Glomerular visceral epithelial cell (primary cell): ENCODE measurements around the gene DHRS13.
"Not testable (repeated sequence)": the region's sequence is repeated elsewhere in the genome, so short reads cannot be mapped to it uniquely, and the experiment has no call there.

ENCODE experiments used
- DNase-seq: peaks from one replicate; pipeline ENCODE4 v3.0.0-alpha.2; 2016; ENCODE audit errors: extremely low spot score

Gene DHRS13

DNA sequence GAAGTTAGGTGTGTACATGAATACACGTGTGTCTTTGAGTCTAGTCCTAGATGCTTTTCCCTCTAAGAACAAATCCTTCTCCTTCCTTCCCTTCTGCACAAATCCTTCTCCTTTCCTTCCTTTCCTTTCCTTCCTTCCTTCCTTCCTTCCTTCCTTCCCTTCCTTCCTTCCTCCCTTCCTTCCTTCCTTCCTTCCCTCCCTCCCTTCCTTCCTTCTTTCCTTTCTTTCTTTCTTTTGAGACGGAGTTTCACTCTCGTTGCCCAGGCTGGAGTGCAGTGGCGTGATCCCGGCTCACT lies 615 bp upstream of the DHRS13 start:
- DNase-seq: not testable (repeated sequence)

DNA sequence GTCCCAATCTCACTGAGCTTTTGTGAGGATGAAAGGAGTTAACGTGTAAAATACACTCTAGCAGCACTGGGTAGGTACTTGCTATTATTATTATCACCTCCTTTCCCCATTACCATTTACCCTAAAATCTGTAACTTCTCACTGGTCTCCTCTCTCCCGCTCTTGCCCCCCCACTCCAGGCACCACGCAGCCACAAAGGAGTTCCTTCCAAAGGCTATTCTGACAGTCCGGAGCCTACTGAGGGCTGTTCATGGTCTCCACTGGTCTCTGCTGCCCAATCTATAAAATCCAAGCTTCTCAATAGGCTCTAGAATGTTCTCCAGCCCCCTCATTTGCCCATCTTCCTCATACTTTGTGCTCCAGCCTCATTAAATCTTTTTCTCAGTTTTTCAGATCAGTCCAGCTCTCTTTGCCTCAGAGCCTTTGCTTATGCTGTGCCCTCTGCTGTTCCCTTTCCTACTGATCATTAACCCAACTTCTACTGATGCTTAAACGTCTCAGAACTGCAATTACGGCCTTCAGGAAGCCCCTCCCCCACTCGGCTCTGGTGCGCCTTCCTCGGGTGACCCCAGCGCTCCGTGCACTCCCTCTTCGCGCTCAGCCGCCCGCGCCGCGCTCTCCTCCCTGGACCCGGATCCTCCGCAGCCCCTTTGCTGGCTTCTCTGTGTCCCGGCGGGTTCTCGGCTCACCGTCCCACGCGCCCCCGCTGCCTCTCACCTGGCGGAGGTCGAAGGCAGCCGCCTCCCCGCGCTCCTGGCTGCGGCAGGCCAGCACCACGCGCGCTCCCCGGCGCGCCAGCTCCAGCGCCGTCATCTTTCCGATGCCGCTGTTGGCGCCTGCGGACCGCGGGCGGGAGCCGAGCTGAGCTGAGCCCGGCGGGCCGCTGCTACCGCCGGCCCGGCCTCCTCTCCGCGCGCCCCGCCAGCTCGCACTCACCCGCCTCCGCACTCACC lies 737 bp downstream of the DHRS13 start:
- DNase-seq: peak; percentile 53

DNA sequence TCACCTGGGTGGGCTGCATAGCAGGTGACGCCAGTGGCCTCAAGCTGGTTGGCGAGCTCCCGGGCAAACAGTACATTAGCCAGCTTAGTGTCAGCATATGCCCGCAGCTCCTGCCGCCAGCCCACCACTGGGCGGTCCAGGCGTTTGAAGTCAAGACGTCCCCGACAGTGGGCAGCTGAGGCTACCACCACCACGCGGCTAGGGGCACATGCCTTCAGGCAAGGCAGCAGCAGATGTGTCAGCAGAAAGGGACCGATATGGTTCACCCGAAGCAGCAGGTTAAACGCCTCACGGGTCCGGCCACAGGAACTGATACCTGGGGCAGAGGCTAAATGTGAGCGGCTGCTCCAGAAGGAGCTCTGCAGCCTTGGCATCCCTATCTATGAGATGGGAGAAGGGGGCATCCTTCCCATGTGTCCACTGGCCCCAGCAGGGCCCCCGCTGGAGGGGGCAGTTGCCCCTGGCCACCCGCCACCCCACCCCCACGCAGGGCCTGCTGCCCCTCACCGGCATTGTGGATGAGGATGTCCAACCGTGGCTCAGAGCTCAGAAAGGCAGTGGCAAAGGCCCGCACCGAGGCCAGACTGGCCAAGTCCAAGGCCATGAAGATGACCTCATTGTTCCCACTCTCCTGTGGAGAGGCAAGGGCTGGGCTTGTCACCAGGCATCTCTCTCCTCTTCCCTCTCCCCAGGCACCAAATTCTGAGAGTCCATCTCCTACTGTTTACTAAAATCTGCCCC lies 1.7 kb downstream of the DHRS13 start:
- DNase-seq: no peak

DNA sequence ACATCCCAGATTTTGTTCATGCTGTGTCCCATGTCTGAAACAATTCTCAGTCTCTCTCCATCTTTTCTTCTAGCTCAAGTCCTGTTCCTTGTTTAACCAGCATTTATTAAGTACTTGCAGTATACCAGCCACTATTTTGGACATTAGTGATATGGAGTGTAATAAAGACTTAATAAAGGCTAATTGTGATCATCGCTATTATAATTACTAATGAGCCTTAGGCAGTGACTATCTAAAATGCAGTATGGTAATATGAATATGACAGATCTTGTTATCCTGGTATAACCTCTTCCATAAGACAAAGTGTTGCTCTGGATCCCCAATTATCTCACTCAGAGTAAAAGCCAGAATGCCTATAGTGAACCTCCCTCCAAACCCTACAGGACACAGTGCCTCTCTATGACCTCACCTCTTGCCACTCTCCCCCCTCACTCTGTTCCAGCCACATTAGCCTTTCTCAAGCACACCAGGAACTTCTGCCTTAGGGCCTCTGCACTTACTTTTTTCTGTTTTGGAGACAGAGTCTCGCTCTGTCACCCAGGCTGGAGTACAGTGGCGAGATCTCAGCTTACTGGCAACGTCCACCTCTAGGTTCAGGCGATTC lies 3.6 kb downstream of the DHRS13 start:
- DNase-seq: no peak

DNA sequence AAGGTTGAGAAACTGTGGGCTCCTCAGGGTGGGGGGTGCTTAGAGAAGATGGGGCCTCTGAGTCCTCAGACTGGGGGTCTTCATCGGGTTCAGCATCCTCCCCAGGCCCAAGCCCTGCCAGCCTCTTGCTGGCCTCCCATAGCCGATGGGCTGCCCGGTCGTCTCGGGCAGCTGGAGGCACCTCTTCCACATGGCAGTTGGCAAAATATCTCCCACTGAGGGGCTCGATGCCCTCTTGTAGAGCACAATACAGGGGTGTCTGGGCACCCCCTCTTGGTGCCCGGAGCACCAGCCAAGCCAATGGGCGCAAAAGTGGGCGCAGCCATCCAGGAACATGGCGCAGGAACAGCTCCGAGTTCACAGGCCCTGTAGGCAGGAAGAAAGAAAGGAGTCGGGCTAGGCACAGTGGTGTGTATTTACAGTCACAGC lies 4.3 kb downstream of the DHRS13 start:
- no peak for DNase-seq

DNA sequence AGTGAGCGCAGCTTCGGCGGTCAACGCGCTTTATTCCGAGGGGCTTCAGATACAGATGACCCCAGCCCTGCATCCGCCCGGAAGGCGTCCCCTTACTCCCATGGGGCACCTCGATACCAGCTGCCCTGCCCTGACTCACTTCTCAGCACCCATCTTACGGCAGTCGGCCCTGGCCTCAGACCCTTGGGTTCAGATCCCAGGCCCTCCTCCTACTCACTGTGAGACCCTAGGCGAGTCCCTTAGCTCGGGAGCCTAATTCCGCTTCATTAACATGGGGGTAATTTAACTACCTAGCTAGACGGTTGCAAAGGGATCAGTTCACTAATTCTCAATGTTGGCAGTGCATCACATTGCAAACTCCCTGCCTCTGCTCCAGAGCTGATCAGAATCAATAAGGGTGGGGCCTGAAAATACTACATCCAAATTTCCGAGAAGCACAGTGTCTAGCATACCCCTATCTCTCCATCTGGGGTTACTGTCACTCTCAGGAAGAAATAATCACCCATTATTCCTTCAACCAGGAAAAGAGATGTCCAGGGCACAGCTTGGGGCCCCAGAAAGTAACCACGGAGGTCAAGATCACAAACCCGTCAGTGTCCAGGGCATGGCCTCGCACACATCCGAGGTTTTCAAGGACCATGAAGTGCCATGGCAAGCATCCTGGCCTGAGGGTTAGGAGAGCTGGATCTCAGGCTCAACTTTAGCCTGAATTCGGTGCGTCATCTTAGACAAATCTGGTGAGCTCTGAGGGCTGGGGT lies 4.9 kb downstream of the DHRS13 start:
- DNase-seq: no peak

DNA sequence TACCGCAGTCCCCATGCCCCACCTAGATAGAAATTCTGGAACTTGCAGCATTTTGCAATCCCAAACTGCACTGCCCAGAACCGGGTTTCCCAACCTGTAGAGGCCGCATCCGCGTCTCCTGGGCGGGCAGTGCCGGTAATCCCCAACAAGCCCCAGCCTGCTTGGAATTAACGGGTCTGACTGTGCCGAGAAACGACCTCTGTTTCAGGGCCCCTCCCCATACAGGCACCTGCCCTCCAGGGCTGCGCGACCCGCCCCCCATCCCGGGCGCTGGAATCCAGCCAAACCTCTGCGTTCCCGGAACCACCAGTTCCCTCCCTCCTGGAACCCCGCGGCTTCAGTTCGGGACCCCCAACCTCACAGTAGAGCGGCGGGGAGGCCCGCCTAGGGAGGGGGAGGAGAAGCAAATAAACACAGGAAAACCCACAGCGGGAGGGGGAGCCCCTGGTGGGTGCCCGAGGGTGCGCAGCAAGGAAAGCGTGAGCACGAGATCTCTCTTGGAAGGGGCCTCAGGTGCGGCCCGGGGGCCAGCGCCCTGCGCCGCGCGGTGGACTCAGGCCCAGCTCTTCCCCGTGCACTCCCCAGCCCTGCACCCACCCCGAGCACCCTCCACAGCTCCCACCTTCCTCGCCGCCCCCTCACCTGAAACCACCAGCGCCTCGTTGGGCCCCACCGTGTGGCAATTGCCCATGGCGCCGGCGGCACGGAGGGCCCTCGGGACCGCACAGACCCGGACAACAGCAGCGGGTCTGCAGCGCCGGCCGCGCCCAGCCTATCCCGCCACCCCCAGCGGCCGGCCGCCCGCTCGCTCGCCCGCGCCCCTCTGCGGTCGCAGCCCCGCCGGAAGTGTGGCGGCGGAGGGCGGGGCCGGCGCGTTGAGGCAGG lies 5.8 kb downstream of the DHRS13 start, which contains the start of gene FLOT2:
Gene FLOT2, minus strand, starts transcription at position 850 of the 885 bp plus-strand sequence. Its CDS starts 159 bp downstream, at position 691.
- peak; percentile 58 for DNase-seq

DNA sequence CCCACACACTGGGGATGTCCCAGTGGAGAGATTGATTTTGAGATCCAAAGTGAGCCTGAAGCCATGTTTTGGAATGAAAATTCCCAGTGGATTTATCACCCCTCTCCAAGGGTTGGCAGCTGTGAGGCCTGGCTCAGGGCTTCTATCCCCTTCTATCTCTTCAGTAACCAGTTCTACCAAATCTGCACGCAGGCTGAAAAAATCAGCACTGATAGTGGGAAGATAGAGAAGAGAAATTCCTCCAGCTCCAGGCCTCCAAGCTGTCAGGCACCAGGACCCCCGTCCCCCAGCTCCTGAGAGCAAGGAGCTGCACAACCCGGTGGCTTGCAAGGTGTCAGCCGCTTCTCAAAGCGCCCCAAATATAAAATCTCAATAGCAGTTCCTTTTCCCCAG lies 6.4 kb downstream of the DHRS13 start:
- peak; percentile 18 for DNase-seq

DNA sequence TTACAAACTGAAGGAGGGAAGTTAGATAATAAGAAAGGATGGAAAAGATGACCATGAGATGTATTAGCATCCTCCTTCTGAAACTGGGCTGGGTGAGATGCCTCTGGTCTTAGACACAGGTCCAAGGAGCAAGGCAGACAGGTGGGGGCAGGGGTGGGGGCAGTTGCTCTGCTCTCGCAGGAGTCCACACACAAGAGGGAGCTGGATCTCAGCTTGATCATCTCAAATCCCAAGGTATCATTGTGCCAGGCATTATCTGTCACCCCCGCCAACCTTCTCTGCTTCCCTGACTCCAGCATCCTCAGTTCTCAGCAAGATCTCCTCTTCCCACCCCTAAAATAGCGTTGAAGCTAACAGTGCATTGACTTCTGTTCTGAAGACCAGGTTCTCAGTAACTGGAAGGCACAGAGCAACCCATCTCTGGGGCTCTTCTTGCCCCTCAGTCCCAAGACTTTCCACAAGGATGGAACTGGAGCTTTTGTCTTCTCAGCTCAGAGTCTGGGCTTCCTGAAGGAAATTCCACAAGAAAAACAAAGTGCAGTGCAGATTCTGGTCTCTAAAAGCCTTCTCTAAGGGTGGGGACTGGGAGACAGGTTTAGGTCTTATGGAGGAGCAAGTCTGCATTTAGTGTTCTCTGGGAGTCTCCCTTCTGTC lies 7.0 kb downstream of the DHRS13 start:
- no peak for DNase-seq

DNA sequence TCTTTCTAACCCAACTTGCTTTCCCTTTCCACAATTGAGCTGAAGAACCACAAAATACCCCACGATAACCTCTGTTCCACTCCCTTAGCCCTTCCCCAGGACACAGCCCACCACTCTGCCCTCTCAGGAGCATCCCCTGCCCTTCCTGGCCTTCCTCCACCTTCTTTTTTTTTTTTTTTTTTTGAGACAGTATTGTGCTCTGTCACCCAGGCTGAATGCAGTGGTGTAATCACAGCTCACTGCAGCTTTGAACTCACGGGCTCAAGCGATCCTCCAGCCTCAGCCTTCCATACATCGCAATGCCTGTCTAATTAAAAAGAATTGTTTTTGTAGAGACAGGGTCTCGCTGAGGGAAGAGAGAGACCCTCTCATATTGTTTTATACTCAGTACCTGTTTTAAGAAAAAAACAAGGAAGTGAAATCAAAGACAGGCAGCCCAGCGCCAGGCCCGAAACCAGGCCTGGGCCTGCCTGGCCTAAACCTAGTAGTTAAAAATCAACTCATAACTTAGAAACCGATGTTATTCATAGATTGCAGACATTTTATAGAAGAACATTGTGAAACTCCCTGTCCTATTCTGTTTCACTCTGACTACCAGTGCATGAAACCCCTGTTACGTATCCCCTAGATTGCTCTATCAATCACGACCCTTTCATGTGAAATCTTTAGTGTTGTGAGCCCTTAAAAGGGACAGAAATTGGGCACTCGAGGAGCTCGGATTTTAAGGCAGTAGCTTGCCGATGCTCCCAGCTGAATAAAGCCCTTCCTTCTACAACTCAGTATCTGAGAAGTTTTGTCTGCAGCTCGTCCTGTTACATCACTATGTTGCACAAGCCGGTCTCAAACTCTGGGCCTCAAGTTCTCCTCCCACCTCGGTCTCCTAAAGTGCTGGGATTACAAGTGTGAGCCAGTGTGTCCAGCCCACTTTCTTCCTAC lies 9.4 kb downstream of the DHRS13 start:
- DNase-seq: not testable (repeated sequence)

DNA sequence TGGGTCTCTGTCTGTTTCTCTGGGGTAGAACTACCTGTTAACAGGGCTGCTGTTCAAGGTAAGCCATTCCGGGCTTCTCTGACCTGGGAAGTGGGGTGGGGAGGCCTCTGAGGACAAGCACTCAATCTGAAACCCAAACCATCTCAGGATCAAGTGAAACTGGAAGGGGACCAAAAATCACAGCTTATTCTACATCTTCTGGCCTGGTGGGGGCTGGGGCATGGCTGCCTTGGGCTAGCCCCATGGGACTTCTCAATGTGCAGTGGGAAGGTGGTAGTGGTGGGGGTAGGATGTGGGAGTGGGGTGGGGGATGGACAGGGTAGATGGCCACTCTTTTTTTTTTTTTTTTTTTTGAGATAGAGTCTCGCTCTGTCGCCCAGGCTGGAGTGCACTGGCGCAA lies 10.9 kb downstream of the DHRS13 start:
- no peak for DNase-seq

DNA sequence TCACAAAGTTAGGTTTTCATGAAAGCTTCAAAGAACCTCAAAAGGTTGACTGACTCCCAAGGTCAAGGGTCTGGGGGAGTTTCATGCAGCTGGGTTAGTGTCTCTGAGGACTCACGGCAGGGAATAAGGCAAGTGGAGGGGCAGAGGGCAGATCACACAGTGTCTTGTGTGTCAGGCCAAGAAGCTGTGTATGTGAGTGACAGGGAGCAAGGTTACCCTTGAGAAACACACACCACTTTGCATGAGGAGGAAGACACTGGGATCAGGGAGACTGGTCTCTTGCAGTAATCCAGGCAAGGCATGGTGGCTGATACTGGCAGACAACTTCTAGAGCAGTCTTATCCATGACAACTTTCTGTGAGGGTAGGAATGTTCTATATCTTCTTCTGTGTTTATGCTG lies 11.7 kb downstream of the DHRS13 start:
- DNase-seq: no peak

DNA sequence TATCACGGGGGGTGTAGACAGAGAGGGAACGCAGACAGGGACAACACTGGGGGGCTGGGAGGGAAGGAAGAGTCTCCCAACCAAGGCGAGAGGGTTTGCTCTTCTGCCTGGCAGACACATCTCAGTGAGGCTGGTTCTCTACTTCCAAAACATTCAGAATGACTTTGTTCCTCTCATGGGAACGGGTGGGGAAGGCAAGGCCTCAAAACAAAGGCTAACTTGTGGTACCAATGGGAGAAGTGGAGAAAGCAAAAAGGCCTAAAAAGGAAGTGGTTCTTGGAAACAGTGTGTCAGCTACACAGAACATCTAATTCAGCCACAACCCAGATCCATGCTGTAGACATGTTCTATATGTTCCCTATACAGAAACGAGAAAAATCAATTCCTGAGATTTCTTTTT lies 12.9 kb downstream of the DHRS13 start:
- no peak for DNase-seq

DNA sequence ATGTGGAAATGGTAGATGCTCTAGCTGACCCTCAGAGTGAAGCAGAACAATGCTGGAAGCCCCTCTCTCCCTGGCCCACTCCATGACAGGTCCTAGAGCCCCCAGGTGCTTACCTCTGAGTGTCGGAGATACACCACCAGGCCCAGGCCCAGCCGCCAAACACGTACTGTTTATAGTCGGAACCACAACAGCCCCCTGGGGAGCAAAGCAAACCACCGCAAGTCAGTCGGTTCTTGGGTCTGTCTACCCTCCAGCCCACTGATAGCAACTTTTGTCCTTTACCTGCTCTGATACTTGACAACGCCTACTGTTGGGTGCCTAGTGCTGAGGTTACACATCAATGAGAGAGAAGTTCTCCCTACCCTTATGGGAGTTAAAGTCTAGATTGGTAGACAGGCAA lies 14.0 kb downstream of the DHRS13 start:
- no peak for DNase-seq

DNA sequence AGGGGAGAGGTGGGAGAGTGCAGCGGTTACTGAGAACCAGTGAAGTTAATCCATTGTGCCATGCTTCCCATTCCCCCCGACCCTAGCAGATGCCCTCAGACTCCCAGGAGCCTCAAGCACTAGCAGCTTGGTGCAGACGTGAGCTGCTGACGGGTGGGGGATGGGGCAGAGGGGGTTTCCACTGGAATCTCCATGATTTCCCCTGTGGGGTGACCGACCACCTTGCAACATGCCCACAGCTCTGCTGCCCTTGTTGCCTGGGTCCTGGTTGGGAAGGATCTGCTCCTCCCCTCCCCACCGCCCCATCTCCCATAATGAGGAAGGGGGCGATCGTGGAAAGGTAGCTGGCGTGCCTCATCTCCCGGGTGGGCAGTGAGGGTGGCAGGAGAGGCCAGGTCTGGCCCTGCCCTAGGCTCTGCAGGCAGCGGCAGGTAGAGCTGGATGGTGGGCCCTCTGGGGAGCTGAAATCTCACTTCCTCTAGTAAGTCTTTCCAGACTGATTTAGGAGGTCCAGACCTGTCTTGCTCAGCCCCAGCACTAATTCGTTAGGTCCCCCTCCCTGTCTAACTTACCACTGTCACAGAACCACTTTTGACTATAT lies 14.9 kb downstream of the DHRS13 start:
- no peak for DNase-seq

DNA sequence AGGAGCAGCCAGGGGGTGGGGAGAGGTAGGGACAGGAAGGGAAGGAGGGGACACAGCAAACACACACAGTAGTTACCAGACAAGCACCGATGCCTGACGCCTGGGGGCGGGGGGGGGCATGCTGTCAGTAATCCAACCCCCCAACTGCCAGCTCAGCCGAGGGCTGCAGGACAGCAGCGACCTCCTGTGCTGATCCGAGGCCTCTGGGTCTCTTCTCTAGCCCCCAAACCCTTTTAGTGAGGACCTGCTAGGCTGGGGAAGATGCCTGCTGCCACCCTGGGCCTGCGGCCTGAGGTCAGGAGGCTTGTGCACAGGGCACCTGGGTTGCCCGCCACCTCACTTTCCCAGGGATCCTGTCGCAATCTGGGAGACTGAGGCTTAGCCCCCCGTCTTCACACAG lies 16.9 kb downstream of the DHRS13 start:
- no peak for DNase-seq

DNA sequence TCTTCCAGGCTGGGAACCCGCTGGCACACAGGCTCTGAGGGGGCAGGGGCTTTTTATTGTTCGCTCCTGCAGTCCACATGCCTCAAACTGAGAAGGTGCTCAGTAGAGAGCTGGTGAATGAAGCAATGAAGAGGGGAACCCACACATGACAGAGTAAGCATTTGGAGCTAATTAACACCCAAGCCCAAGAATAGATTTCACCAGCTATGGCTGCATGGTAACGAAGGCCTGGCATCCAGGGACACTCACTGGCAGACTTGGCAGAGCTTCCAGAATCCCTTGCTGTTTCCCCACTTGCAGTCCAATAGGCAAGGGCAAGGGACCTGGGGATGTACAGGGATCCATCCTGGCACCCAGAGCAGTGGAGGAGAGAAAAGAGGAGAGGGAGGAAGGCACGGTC lies 17.5 kb downstream of the DHRS13 start:
- no peak for DNase-seq

DNA sequence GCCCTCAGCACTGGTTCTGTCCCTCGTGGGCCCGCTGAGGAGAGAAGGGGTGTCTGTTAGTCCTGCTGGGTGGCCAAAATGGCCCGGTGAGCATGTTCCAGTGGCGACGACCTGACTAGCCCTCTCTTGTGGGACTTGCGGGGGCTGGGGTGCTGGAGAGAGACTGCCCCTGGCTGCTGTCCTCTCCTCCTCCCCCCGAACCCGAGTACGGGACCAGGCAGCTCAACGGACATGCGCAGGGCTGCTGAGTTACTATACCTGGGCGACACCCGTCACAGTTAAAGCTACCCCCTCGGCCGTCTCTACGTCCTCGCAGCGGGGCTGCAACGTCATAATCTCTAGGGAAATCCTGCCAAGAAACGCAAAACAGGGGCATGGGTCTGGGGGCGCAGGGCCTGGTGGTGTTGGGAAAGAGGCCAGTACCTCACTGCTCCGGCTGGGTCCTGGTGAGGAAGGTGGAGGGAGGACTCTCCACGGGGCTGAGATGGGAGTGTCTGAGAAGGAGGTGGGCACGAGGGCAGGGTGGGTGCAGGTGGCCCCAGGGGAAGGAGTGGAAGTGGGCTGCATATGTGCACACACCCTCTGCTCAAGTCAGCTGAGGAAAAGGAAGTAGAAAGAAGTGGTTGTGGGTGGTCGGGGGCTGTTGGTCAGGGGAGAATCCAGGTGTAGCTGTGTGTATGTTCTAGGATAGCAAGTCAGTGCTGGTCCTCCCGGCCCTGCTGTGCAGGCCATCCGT lies 18.7 kb downstream of the DHRS13 start:
- DNase-seq: no peak
